RWPE2 (cell line): ENCODE data around the gene MS4A4E.

ENCODE experiments used
- ATAC-seq: fragments of 200-7000 bp; cut with Tn5 transposase; 3 replicates; pipeline ENCODE4 v1.9.1; 2021; ENCODE audit warnings: low read depth
- DNase-seq: peaks from one replicate; pipeline ENCODE4 v3.0.0-alpha.2; 2020; ENCODE audit warnings: low spot score
- H3K27ac ChIP-seq: fragments of 450-650 bp; 2 replicates; pipeline ENCODE4 v1.5.1; 2017; ENCODE audit warnings: mild to moderate bottlenecking; ENCODE audit not compliant: poor library complexity, severe bottlenecking
- H3K27me3 ChIP-seq: fragments of 250-450 bp; sonication (Bioruptor Pico); 2 replicates; pipeline ENCODE4 v1.5.1; 2021; ENCODE audit warnings: mild to moderate bottlenecking, moderate library complexity; ENCODE audit not compliant: insufficient read depth, poor library complexity, severe bottlenecking
- H3K36me3 ChIP-seq: fragments of 250-450 bp; sonication (Bioruptor Pico); 2 replicates; pipeline ENCODE4 v1.5.1; 2020; ENCODE audit warnings: low read depth, mild to moderate bottlenecking, moderate library complexity
- H3K4me1 ChIP-seq: fragments of 250-450 bp; sonication (Bioruptor Pico); 2 replicates; pipeline ENCODE4 v1.5.1; 2021; ENCODE audit warnings: mild to moderate bottlenecking, moderate library complexity; ENCODE audit not compliant: insufficient read depth, poor library complexity, severe bottlenecking
- H3K4me3 ChIP-seq: fragments of 250-450 bp; sonication (Bioruptor Pico); 2 replicates; pipeline ENCODE4 v1.5.1; 2021; ENCODE audit warnings: mild to moderate bottlenecking, moderate library complexity; ENCODE audit not compliant: severe bottlenecking
- H3K9me3 ChIP-seq: fragments of 250-450 bp; sonication (Bioruptor Pico); 2 replicates; pipeline ENCODE4 v1.5.1; 2021; ENCODE audit warnings: mild to moderate bottlenecking, moderate library complexity; ENCODE audit not compliant: severe bottlenecking
- TF ChIP-seq, protein P1 (sequence below): fragments of 450-650 bp; IDR thresholded peaks from one replicate; pipeline ENCODE4 v1.5.1; 2017; ENCODE audit warnings: mild to moderate bottlenecking, moderate library complexity; ENCODE audit not compliant: poor library complexity, severe bottlenecking

Gene MS4A4E

GRCh38 chr11:60184824-60185511 is 58.0 kb downstream of the MS4A4E start:
- Histone ChIP-seq H3K27me3 (no peaks in the 10 kb centered on the region), H3K36me3 (no peaks in the 10 kb centered on the region), H3K4me3 (no peak overlapping the region), H3K4me1 (no peaks in the 10 kb centered on the region), H3K27ac (no peak overlapping the region), H3K9me3 (no peaks in the 10 kb centered on the region)
- no peak for ATAC-seq
- TF ChIP-seq, protein P1, sequence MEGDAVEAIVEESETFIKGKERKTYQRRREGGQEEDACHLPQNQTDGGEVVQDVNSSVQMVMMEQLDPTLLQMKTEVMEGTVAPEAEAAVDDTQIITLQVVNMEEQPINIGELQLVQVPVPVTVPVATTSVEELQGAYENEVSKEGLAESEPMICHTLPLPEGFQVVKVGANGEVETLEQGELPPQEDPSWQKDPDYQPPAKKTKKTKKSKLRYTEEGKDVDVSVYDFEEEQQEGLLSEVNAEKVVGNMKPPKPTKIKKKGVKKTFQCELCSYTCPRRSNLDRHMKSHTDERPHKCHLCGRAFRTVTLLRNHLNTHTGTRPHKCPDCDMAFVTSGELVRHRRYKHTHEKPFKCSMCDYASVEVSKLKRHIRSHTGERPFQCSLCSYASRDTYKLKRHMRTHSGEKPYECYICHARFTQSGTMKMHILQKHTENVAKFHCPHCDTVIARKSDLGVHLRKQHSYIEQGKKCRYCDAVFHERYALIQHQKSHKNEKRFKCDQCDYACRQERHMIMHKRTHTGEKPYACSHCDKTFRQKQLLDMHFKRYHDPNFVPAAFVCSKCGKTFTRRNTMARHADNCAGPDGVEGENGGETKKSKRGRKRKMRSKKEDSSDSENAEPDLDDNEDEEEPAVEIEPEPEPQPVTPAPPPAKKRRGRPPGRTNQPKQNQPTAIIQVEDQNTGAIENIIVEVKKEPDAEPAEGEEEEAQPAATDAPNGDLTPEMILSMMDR = no peak
- no peak for DNase-seq

GRCh38 chr11:60183591-60184205 is 59.2 kb downstream of the MS4A4E start:
- Histone ChIP-seq H3K9me3 (no peaks in the 10 kb centered on the region), H3K27ac (no peak overlapping the region), H3K4me3 (no peak overlapping the region), H3K4me1 (no peaks in the 10 kb centered on the region), H3K27me3 (no peaks in the 10 kb centered on the region), H3K36me3 (no peaks in the 10 kb centered on the region)
- DNase-seq = no peak
- TF ChIP-seq, protein P1 = no peak
- no peak for ATAC-seq

DNA sequence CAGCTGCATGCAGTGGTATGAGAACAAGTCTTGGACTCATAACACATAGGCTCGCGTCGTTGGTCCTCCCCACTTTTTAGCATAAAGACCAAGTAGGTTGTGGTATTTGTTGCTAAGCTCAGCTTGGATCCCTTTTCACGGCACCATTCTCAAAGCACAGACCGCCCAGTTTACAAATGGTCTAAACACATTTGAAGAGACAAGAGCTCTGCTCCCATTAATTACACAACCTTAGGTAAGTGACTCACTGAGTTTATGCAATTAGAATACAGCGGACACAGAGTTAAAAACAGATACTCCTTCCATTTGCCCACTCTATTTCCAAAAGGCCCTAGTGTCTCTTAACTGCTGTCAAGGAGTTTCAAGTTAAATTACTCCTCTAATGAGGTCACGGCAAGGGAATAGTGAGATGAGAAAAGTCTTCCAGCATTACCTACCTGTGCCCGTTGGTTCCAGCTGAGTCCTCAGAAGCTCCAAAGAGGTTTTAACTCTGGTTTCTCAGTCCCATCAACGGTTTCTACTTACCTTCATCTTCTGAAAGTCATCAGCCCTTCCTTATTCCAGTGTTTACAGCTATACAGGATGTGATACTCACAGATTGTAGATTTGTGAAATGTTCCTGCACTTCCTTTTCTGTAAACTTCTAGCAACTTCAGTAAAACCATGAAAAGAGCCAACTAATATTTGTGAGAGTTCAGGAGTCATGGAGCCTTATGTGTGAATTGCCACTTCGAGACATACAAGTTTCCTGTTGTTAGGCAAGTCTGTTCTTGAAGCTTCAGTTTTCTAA is 60.2 kb downstream of the MS4A4E start, which contains the start of gene MS4A6A:
Gene MS4A6A (minus strand): TSS at position 543 of the 790 bp plus-strand sequence. CDS start 1,356 bp downstream, outside the sequence.
- no peak within 1 kb of the TSS for H3K4me3 ChIP-seq
- no peaks in the 10 kb centered on the region for H3K4me1 ChIP-seq
- peak; percentile 55; the same call in 2 of the 3 replicates for ATAC-seq
- TF ChIP-seq, protein P1 = no peak
- H3K9me3 ChIP-seq = no peaks in the 10 kb centered on the region
- H3K27ac ChIP-seq = no peak within 1 kb of the TSS
- H3K36me3 ChIP-seq = no peaks in the 10 kb centered on the region
- H3K27me3 ChIP-seq = no peaks in the 10 kb centered on the region
- no peak for DNase-seq

- no peak overlapping the region for H3K27ac ChIP-seq
- no peak for ATAC-seq
- no peaks in the 10 kb centered on the region for H3K4me1 ChIP-seq
- H3K4me3 ChIP-seq = no peak overlapping the region
- DNase-seq = no peak
- H3K9me3 ChIP-seq = no peaks in the 10 kb centered on the region
- H3K27me3 ChIP-seq = no peaks in the 10 kb centered on the region
- no peaks in the 10 kb centered on the region for H3K36me3 ChIP-seq
- TF ChIP-seq, protein P1 = no peak
Observed at GRCh38 chr11:60175860-60176275, 67.1 kb downstream of the MS4A4E start.
